GM23338 (cell line): ENCODE measurements around the gene S100Z. TPM values are rescaled to one million over a fixed set of nuclear protein-coding genes. Genes with fewer than 3 reads are reported as not detected.

Source experiments
- ATAC-seq: fragments of 200-7000 bp; cut with Tn5 transposase; 3 replicates; pipeline ENCODE4 v1.9.1; 2020
- DNase-seq: peaks from one replicate; pipeline ENCODE4 v3.0.0-alpha.2; 2015; ENCODE audit warnings: low spot score
- H2AFZ ChIP-seq: fragments of 200-600 bp; sonication (generic); 2 replicates; pipeline ENCODE4 v1.8.0; 2016; ENCODE audit warnings: antibody characterized with exemption, mild to moderate bottlenecking, moderate library complexity
- H3F3A ChIP-seq: fragments of 200-600 bp; sonication (generic); replicated peaks from 2 replicates; pipeline ENCODE4 v1.8.0; 2017; ENCODE audit warnings: antibody characterized with exemption, mixed run types, low read depth
- H3K27ac ChIP-seq: fragments of 200-600 bp; sonication (generic); 2 replicates; pipeline ENCODE4 v1.6.1; 2016; ENCODE audit warnings: low read depth
- H3K27me3 ChIP-seq: fragments of 200-600 bp; sonication (generic); 2 replicates; pipeline ENCODE4 v1.8.0; 2016; ENCODE audit warnings: mild to moderate bottlenecking, mixed run types, moderate library complexity; ENCODE audit not compliant: insufficient read depth
- H3K36me3 ChIP-seq: fragments of 200-600 bp; sonication (generic); 2 replicates; pipeline ENCODE4 v1.8.0; 2016; ENCODE audit warnings: mild to moderate bottlenecking; ENCODE audit not compliant: insufficient read depth
- H3K4me1 ChIP-seq: fragments of 200-600 bp; sonication (generic); 2 replicates; pipeline ENCODE4 v1.8.0; 2016; ENCODE audit warnings: mild to moderate bottlenecking, moderate library complexity; ENCODE audit not compliant: insufficient read depth
- H3K4me2 ChIP-seq: fragments of 200-600 bp; sonication (generic); 2 replicates; pipeline ENCODE4 v1.7.1; 2017; ENCODE audit warnings: mixed run types
- H3K4me3 ChIP-seq: fragments of 200-600 bp; sonication (generic); 2 replicates; pipeline ENCODE4 v1.6.1; 2016; ENCODE audit warnings: mixed run types
- H3K79me2 ChIP-seq: fragments of 200-600 bp; sonication (generic); replicated peaks from 2 replicates; pipeline ENCODE4 v1.8.0; 2017; ENCODE audit warnings: mild to moderate bottlenecking; ENCODE audit not compliant: insufficient read depth
- H3K9me2 ChIP-seq: fragments of 200-600 bp; sonication (generic); 2 replicates; pipeline ENCODE4 v1.8.0; 2017; ENCODE audit not compliant: insufficient read depth
- H4K20me1 ChIP-seq: fragments of 200-600 bp; sonication (generic); replicated peaks from 2 replicates; pipeline ENCODE4 v1.8.0; 2017; ENCODE audit warnings: mild to moderate bottlenecking; ENCODE audit not compliant: insufficient read depth
- H3K27ac Mint-ChIP-seq: 2 replicates; pipeline ENCODE4 v1.8.0; 2020; ENCODE audit warnings: inconsistent platforms, mild to moderate bottlenecking, moderate library complexity, mixed read lengths
- H3K27me3 Mint-ChIP-seq: 3 replicates; pipeline ENCODE4 v1.8.0; 2022; ENCODE audit warnings: low read depth, mild to moderate bottlenecking, moderate library complexity, mixed read lengths, inconsistent platforms; ENCODE audit not compliant: insufficient read depth, poor library complexity
- H3K36me3 Mint-ChIP-seq: 3 replicates; pipeline ENCODE4 v1.8.0; 2021; ENCODE audit warnings: low read depth, mild to moderate bottlenecking, inconsistent platforms, moderate library complexity, mixed read lengths
- H3K4me1 Mint-ChIP-seq: 3 replicates; pipeline ENCODE4 v1.8.0; 2020; ENCODE audit warnings: mild to moderate bottlenecking, inconsistent platforms, mixed read lengths
- H3K4me3 Mint-ChIP-seq: 3 replicates; pipeline ENCODE4 v1.8.0; 2021; ENCODE audit warnings: moderate library complexity, mild to moderate bottlenecking, inconsistent platforms, mixed read lengths
- H3K9me3 Mint-ChIP-seq: 3 replicates; pipeline ENCODE4 v1.8.0; 2020; ENCODE audit warnings: moderate library complexity, mild to moderate bottlenecking, inconsistent platforms, mixed read lengths
- CREB1 ChIP-seq: fragments of 250-450 bp; sonication (Bioruptor Pico); IDR thresholded peaks from 2 replicates; pipeline ENCODE4 v1.5.0; 2020; ENCODE audit warnings: low read depth, mild to moderate bottlenecking, moderate library complexity
- EZH2 ChIP-seq: fragments of 200-600 bp; sonication (generic); IDR thresholded peaks from one replicate; pipeline ENCODE4 v1.8.0; 2017; ENCODE audit warnings: antibody characterized with exemption, mild to moderate bottlenecking, low read depth; ENCODE audit not compliant: unreplicated experiment
- EZH2phosphoT487 ChIP-seq: fragments of 200-600 bp; sonication (generic); IDR thresholded peaks from one replicate; pipeline ENCODE4 v1.8.1; 2018; ENCODE audit warnings: antibody characterized with exemption; ENCODE audit not compliant: unreplicated experiment
- JUNB ChIP-seq: IDR thresholded peaks from one replicate; pipeline ENCODE4 v1.6.1; 2016; ENCODE audit warnings: antibody characterized with exemption; ENCODE audit not compliant: unreplicated experiment
- NANOG ChIP-seq: IDR thresholded peaks from 2 replicates; pipeline ENCODE4 v1.6.1; 2016; ENCODE audit warnings: antibody characterized with exemption, borderline replicate concordance
- POLR2AphosphoS5 ChIP-seq: IDR thresholded peaks from 2 replicates; pipeline ENCODE4 v1.6.1; 2016; ENCODE audit warnings: antibody characterized with exemption, low read depth
- STAT1 ChIP-seq: IDR thresholded peaks from one replicate; pipeline ENCODE4 v1.6.1; 2016; ENCODE audit warnings: antibody characterized with exemption; ENCODE audit not compliant: unreplicated experiment
- ZNF114 ChIP-seq: fragments of 250-450 bp; sonication (Bioruptor Pico); IDR thresholded peaks from 2 replicates; pipeline ENCODE4 v1.5.0; 2020; ENCODE audit warnings: mild to moderate bottlenecking, moderate library complexity
- ZNF331 ChIP-seq: fragments of 250-450 bp; sonication (Bioruptor Pico); IDR thresholded peaks from 2 replicates; pipeline ENCODE4 v1.5.0; 2020; ENCODE audit warnings: low read depth, mild to moderate bottlenecking, moderate library complexity
- polyA plus RNA-seq: library from polyadenylated mRNA; unstranded; fragments of >200 nt; fragmentation: Nextera tagmentation; extraction: Ambion mirVana; gene quantifications from 2 replicates; pipeline ENCODE4 v1.2.1, GENCODE V29; 2016
- total RNA-seq: library from RNA; depleted of rRNA; stranded (reverse); fragments of >200 nt; shearing (Covaris generic); gene quantifications from 2 replicates; pipeline ENCODE4 v1.2.3, GENCODE V29; 2014
- TF ChIP-seq, protein P1 (sequence below): IDR thresholded peaks from one replicate; pipeline ENCODE4 v1.6.1; 2018; ENCODE audit warnings: antibody characterized with exemption; ENCODE audit not compliant: unreplicated experiment
- TF ChIP-seq, protein P2 (sequence below): IDR thresholded peaks from 2 replicates; pipeline ENCODE4 v1.6.1; 2016; ENCODE audit warnings: antibody characterized with exemption
- TF ChIP-seq, protein P3 (sequence below): fragments of 250-450 bp; sonication (Bioruptor Pico); IDR thresholded peaks from 2 replicates; pipeline ENCODE4 v1.5.0; 2020; ENCODE audit warnings: mild to moderate bottlenecking, moderate library complexity
- TF ChIP-seq, protein P4 (sequence below), 2 experiments: fragments of 200-600 bp in 1 of 2; sonication (generic) in 1 of 2; conservative IDR thresholded peaks; 2 replicates each; pipeline versions ENCODE4 v1.5.1 to v1.6.1; 2016 to 2017; ENCODE audit warnings: antibody characterized with exemption in 2 of 2, low read depth in 2 of 2, mild to moderate bottlenecking in 2 of 2, moderate library complexity in 1 of 2

The S100Z gene
- total and polyA plus RNA-seq, 2 experiments from 2014 or later, result not detected

DNA sequence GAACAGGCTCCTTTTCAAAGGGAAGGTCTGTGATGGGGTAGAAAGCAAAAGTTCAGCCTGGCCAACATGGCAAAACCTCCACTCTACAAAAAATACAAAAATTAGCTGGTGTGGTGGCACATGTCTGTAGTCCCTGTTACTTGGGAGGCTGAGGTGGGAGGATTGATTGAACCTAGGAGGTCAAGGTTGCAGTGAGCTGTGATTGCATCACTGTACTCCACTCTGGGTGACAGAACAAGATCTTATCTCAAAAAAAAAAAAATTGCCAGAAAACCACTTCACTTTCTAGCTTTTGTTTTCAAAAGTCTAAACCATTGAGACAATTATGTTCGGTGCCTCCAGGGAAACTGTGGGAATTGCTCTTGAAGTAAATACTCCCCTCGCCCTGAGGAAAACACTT is 43.5 kb downstream of the S100Z start:
- Histone ChIP-seq H3K9me2 (peaks cover 9% of the 10 kb centered on the region; the same call in 1 of the 2 replicates), H3K4me1 (no peaks in the 10 kb centered on the region), H3K27me3 (no peaks in the 10 kb centered on the region), H3K27ac (no peak overlapping the region), H4K20me1 (no peaks in the 10 kb centered on the region), H3K79me2 (no peaks in the 10 kb centered on the region), H2AFZ (no peak overlapping the region), H3K4me2 (no peak overlapping the region), H3F3A (no peaks in the 10 kb centered on the region), H3K36me3 (no peaks in the 10 kb centered on the region), H3K4me3 (no peak overlapping the region)
- Mint-ChIP-seq H3K4me3 (no peak overlapping the region), H3K27ac (no peak overlapping the region), H3K4me1 (0 out of 3 replicates have a peak, but pooled peaks cover 2% of the 10 kb centered on the region), H3K9me3 (peaks cover 21% of the 10 kb centered on the region; the same call in 2 of the 3 replicates), H3K27me3 (peaks cover 4% of the 10 kb centered on the region), H3K36me3 (peaks cover 7% of the 10 kb centered on the region; the same call in 1 of the 3 replicates)
- TF ChIP-seq EZH2phosphoT487 (no peak), POLR2AphosphoS5 (no peak), JUNB (no peak), NANOG (no peak), EZH2 (no peak), STAT1 (no peak), ZNF331 (CRISPR knock-in tag) (no peak), ZNF114 (CRISPR knock-in tag) (no peak), CREB1 (CRISPR knock-in tag) (no peak)
- TF ChIP-seq, protein P1, sequence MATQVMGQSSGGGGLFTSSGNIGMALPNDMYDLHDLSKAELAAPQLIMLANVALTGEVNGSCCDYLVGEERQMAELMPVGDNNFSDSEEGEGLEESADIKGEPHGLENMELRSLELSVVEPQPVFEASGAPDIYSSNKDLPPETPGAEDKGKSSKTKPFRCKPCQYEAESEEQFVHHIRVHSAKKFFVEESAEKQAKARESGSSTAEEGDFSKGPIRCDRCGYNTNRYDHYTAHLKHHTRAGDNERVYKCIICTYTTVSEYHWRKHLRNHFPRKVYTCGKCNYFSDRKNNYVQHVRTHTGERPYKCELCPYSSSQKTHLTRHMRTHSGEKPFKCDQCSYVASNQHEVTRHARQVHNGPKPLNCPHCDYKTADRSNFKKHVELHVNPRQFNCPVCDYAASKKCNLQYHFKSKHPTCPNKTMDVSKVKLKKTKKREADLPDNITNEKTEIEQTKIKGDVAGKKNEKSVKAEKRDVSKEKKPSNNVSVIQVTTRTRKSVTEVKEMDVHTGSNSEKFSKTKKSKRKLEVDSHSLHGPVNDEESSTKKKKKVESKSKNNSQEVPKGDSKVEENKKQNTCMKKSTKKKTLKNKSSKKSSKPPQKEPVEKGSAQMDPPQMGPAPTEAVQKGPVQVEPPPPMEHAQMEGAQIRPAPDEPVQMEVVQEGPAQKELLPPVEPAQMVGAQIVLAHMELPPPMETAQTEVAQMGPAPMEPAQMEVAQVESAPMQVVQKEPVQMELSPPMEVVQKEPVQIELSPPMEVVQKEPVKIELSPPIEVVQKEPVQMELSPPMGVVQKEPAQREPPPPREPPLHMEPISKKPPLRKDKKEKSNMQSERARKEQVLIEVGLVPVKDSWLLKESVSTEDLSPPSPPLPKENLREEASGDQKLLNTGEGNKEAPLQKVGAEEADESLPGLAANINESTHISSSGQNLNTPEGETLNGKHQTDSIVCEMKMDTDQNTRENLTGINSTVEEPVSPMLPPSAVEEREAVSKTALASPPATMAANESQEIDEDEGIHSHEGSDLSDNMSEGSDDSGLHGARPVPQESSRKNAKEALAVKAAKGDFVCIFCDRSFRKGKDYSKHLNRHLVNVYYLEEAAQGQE, result no peak
- TF ChIP-seq, protein P2, sequence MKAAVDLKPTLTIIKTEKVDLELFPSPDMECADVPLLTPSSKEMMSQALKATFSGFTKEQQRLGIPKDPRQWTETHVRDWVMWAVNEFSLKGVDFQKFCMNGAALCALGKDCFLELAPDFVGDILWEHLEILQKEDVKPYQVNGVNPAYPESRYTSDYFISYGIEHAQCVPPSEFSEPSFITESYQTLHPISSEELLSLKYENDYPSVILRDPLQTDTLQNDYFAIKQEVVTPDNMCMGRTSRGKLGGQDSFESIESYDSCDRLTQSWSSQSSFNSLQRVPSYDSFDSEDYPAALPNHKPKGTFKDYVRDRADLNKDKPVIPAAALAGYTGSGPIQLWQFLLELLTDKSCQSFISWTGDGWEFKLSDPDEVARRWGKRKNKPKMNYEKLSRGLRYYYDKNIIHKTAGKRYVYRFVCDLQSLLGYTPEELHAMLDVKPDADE, result no peak
- TF ChIP-seq, protein P3, sequence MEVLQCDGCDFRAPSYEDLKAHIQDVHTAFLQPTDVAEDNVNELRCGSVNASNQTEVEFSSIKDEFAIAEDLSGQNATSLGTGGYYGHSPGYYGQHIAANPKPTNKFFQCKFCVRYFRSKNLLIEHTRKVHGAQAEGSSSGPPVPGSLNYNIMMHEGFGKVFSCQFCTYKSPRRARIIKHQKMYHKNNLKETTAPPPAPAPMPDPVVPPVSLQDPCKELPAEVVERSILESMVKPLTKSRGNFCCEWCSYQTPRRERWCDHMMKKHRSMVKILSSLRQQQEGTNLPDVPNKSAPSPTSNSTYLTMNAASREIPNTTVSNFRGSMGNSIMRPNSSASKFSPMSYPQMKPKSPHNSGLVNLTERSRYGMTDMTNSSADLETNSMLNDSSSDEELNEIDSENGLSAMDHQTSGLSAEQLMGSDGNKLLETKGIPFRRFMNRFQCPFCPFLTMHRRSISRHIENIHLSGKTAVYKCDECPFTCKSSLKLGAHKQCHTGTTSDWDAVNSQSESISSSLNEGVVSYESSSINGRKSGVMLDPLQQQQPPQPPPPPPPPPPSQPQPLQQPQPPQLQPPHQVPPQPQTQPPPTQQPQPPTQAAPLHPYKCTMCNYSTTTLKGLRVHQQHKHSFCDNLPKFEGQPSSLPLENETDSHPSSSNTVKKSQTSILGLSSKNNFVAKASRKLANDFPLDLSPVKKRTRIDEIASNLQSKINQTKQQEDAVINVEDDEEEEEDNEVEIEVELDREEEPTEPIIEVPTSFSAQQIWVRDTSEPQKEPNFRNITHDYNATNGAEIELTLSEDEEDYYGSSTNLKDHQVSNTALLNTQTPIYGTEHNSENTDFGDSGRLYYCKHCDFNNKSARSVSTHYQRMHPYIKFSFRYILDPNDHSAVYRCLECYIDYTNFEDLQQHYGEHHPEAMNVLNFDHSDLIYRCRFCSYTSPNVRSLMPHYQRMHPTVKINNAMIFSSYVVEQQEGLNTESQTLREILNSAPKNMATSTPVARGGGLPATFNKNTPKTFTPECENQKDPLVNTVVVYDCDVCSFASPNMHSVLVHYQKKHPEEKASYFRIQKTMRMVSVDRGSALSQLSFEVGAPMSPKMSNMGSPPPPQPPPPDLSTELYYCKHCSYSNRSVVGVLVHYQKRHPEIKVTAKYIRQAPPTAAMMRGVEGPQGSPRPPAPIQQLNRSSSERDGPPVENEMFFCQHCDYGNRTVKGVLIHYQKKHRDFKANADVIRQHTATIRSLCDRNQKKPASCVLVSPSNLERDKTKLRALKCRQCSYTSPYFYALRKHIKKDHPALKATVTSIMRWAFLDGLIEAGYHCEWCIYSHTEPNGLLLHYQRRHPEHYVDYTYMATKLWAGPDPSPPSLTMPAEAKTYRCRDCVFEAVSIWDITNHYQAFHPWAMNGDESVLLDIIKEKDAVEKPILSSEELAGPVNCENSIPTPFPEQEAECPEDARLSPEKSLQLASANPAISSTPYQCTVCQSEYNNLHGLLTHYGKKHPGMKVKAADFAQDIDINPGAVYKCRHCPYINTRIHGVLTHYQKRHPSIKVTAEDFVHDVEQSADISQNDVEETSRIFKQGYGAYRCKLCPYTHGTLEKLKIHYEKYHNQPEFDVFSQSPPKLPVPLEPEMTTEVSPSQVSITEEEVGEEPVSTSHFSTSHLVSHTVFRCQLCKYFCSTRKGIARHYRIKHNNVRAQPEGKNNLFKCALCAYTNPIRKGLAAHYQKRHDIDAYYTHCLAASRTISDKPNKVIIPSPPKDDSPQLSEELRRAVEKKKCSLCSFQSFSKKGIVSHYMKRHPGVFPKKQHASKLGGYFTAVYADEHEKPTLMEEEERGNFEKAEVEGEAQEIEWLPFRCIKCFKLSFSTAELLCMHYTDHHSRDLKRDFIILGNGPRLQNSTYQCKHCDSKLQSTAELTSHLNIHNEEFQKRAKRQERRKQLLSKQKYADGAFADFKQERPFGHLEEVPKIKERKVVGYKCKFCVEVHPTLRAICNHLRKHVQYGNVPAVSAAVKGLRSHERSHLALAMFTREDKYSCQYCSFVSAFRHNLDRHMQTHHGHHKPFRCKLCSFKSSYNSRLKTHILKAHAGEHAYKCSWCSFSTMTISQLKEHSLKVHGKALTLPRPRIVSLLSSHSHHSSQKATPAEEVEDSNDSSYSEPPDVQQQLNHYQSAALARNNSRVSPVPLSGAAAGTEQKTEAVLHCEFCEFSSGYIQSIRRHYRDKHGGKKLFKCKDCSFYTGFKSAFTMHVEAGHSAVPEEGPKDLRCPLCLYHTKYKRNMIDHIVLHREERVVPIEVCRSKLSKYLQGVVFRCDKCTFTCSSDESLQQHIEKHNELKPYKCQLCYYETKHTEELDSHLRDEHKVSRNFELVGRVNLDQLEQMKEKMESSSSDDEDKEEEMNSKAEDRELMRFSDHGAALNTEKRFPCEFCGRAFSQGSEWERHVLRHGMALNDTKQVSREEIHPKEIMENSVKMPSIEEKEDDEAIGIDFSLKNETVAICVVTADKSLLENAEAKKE (CRISPR knock-in tag), result no peak
- TF ChIP-seq, protein P4, sequence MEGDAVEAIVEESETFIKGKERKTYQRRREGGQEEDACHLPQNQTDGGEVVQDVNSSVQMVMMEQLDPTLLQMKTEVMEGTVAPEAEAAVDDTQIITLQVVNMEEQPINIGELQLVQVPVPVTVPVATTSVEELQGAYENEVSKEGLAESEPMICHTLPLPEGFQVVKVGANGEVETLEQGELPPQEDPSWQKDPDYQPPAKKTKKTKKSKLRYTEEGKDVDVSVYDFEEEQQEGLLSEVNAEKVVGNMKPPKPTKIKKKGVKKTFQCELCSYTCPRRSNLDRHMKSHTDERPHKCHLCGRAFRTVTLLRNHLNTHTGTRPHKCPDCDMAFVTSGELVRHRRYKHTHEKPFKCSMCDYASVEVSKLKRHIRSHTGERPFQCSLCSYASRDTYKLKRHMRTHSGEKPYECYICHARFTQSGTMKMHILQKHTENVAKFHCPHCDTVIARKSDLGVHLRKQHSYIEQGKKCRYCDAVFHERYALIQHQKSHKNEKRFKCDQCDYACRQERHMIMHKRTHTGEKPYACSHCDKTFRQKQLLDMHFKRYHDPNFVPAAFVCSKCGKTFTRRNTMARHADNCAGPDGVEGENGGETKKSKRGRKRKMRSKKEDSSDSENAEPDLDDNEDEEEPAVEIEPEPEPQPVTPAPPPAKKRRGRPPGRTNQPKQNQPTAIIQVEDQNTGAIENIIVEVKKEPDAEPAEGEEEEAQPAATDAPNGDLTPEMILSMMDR (conservative IDR thresholded peaks at IDR 0.05; ENCODE audit: low read depth in 2 of 2), result no peak
- ATAC-seq (no peak), DNase-seq (no peak)
